H9 (cell line): ENCODE results near the gene TSC22D1. TPM values are rescaled to one million over a fixed set of nuclear protein-coding genes. Genes with fewer than 3 reads are reported as not detected.

Source experiments
- DNase-seq: peaks from one replicate; pipeline ENCODE4 v3.0.0-alpha.2; 2017
- H2AFZ ChIP-seq: one replicate; pipeline ENCODE4 v1.6.1; 2013; ENCODE audit warnings: mild to moderate bottlenecking, low read length, control low read depth, moderate library complexity
- H2AK5ac ChIP-seq: 2 replicates; pipeline ENCODE4 v1.6.1; 2013; ENCODE audit warnings: low read length, control low read depth, mixed read lengths; ENCODE audit not compliant: insufficient read length
- H2BK120ac ChIP-seq: one replicate; pipeline ENCODE4 v1.6.1; 2013; ENCODE audit warnings: low read depth, mild to moderate bottlenecking, low read length, control low read depth, inconsistent platforms; ENCODE audit not compliant: poor library complexity, severe bottlenecking
- H2BK12ac ChIP-seq: 2 replicates; pipeline ENCODE4 v1.6.1; 2013; ENCODE audit warnings: low read length, control low read depth, mixed read lengths, low read depth; ENCODE audit not compliant: insufficient read length
- H2BK15ac ChIP-seq: 2 replicates; pipeline ENCODE4 v1.6.1; 2013; ENCODE audit warnings: low read depth, low read length, control low read depth
- H2BK20ac ChIP-seq: one replicate; pipeline ENCODE4 v1.6.1; 2013; ENCODE audit warnings: low read depth, mild to moderate bottlenecking, low read length, control low read depth, inconsistent platforms; ENCODE audit not compliant: poor library complexity, severe bottlenecking
- H2BK5ac ChIP-seq: 2 replicates; pipeline ENCODE4 v1.6.1; 2013; ENCODE audit warnings: low read length, control low read depth, mixed read lengths; ENCODE audit not compliant: insufficient read length
- H3K14ac ChIP-seq: 2 replicates; pipeline ENCODE4 v1.6.1; 2013; ENCODE audit warnings: low read length, control low read depth; ENCODE audit not compliant: insufficient read depth
- H3K18ac ChIP-seq: 2 replicates; pipeline ENCODE4 v1.6.1; 2013; ENCODE audit warnings: low read depth, mild to moderate bottlenecking, mixed read lengths, low read length, control low read depth; ENCODE audit not compliant: insufficient read length
- H3K23ac ChIP-seq: 2 replicates; pipeline ENCODE4 v1.6.1; 2013; ENCODE audit warnings: low read length, control low read depth, mixed read lengths, low read depth; ENCODE audit not compliant: insufficient read length
- H3K23me2 ChIP-seq: 2 replicates; pipeline ENCODE4 v1.6.1; 2013; ENCODE audit warnings: low read depth, mild to moderate bottlenecking, mixed read lengths, low read length, control low read depth; ENCODE audit not compliant: insufficient read length, poor library complexity, severe bottlenecking
- H3K27ac ChIP-seq: 2 replicates; pipeline ENCODE4 v1.5.1; 2013; ENCODE audit warnings: low read length, control low read depth, mixed read lengths, low read depth; ENCODE audit not compliant: insufficient read length
- H3K27me3 ChIP-seq: 2 replicates; pipeline ENCODE4 v1.6.1; 2013; ENCODE audit warnings: low read length, control low read depth, inconsistent platforms; ENCODE audit not compliant: insufficient read depth
- H3K4ac ChIP-seq: 2 replicates; pipeline ENCODE4 v1.6.1; 2013; ENCODE audit warnings: low read depth, mild to moderate bottlenecking, control low read depth, inconsistent platforms, low read length, moderate library complexity
- H3K4me1 ChIP-seq: 2 replicates; pipeline ENCODE4 v1.6.1; 2013; ENCODE audit warnings: low read length, control low read depth, inconsistent platforms; ENCODE audit not compliant: insufficient read depth
- H3K4me2 ChIP-seq: 2 replicates; pipeline ENCODE4 v1.6.1; 2013; ENCODE audit warnings: low read length, control low read depth, mixed read lengths; ENCODE audit not compliant: insufficient read length, insufficient read depth
- H3K56ac ChIP-seq: 2 replicates; pipeline ENCODE4 v1.6.1; 2013; ENCODE audit warnings: low read depth, mild to moderate bottlenecking, mixed read lengths, low read length, control low read depth; ENCODE audit not compliant: insufficient read length
- H3K79me1 ChIP-seq: 2 replicates; pipeline ENCODE4 v1.6.1; 2013; ENCODE audit warnings: low read depth, mild to moderate bottlenecking, moderate library complexity, low read length, control low read depth, inconsistent platforms; ENCODE audit not compliant: insufficient read depth, poor library complexity, severe bottlenecking
- H3K79me2 ChIP-seq: 2 replicates; pipeline ENCODE4 v1.6.1; 2013; ENCODE audit warnings: low read length, control low read depth, inconsistent platforms; ENCODE audit not compliant: insufficient read depth
- H3K9ac ChIP-seq: 2 replicates; pipeline ENCODE4 v1.6.1; 2013; ENCODE audit warnings: low read length, control low read depth, mixed read lengths; ENCODE audit not compliant: insufficient read length; ENCODE audit errors: extremely low read depth
- H3K9me3 ChIP-seq: one replicate; pipeline ENCODE4 v1.6.1; 2013; ENCODE audit warnings: low read depth, low read length, inconsistent platforms; ENCODE audit not compliant: control insufficient read depth
- H3T11ph ChIP-seq: one replicate; pipeline ENCODE4 v1.6.1; 2013; ENCODE audit warnings: mild to moderate bottlenecking, low read length, control low read depth, inconsistent platforms
- H4K20me1 ChIP-seq: one replicate; pipeline ENCODE4 v1.6.1; 2013; ENCODE audit not compliant: control insufficient read depth, insufficient read length, insufficient read depth
- H4K5ac ChIP-seq: 2 replicates; pipeline ENCODE4 v1.6.1; 2013; ENCODE audit warnings: low read depth, mild to moderate bottlenecking, mixed read lengths, low read length, control low read depth; ENCODE audit not compliant: insufficient read length
- H4K8ac ChIP-seq: replicated peaks from 2 replicates; pipeline ENCODE4 v1.6.1; 2013; ENCODE audit warnings: low read length, control low read depth, mixed read lengths, low read depth; ENCODE audit not compliant: insufficient read length
- H4K91ac ChIP-seq: 2 replicates; pipeline ENCODE4 v1.6.1; 2013; ENCODE audit warnings: low read depth, mild to moderate bottlenecking, moderate library complexity, mixed read lengths, low read length, control low read depth; ENCODE audit not compliant: insufficient read length
- H3K27ac Mint-ChIP-seq, 3 experiments: 2 replicates in 2 of 3; 3 replicates in 1 of 3; pipeline ENCODE4 v1.8.0; 2020 to 2021; ENCODE audit warnings: mixed read lengths in 3 of 3, mild to moderate bottlenecking in 1 of 3, moderate library complexity in 1 of 3
- H3K27me3 Mint-ChIP-seq: 2 replicates; pipeline ENCODE4 v1.8.0; 2021; ENCODE audit warnings: low read depth, mild to moderate bottlenecking, moderate library complexity, mixed read lengths
- H3K36me3 Mint-ChIP-seq, 3 experiments: 2 replicates in 2 of 3; 3 replicates in 1 of 3; pipeline ENCODE4 v1.8.0; 2020 to 2021; ENCODE audit warnings: low read depth in 3 of 3, mixed read lengths in 3 of 3; ENCODE audit not compliant: insufficient read depth in 1 of 3
- H3K4me1 Mint-ChIP-seq, 2 experiments: 2 replicates each; pipeline ENCODE4 v1.8.0; 2020; ENCODE audit warnings: mixed read lengths in 2 of 2
- H3K4me3 Mint-ChIP-seq, 2 experiments: 2 replicates in 1 of 2; 3 replicates in 1 of 2; pipeline ENCODE4 v1.8.0; 2020 to 2021; ENCODE audit warnings: mild to moderate bottlenecking in 2 of 2, mixed read lengths in 2 of 2, moderate library complexity in 1 of 2
- H3K9me3 Mint-ChIP-seq, 2 experiments: 2 replicates in 1 of 2; 3 replicates in 1 of 2; pipeline ENCODE4 v1.8.0; 2020; ENCODE audit warnings: mild to moderate bottlenecking in 2 of 2, mixed read lengths in 2 of 2, moderate library complexity in 1 of 2
- WGBS: extraction: QIAGEN DNeasy Blood & Tissue Kit; methylation state at CpG from one replicate; pipeline ENCODE4 v1.1.7; 2013; ENCODE audit warnings: missing lambda C conversion rate, low lambda C conversion rate, mixed read lengths; ENCODE audit not compliant: insufficient read length; ENCODE audit errors: extremely low coverage; 5-methylcytosine and 5-hydroxymethylcytosine counted together
- total RNA-seq: library from RNA; stranded (reverse); gene quantifications from 2 replicates; pipeline ENCODE4 v1.2.1, GENCODE V29; 2021
- TF ChIP-seq, protein P1 (sequence below): fragments of 200-600 bp; sonication (generic); conservative IDR thresholded peaks from 3 replicates; pipeline ENCODE4 v1.8.0; 2021; ENCODE audit warnings: antibody characterized with exemption, mild to moderate bottlenecking

The TSC22D1 gene
- total RNA-seq, 1 experiment from 2014 or later = 76.7 TPM

- H3K4ac ChIP-seq = no peak overlapping the region
- no peaks in the 10 kb centered on the region for H3K9me3 ChIP-seq
- H3K9me3 Mint-ChIP-seq = no peaks in the 10 kb centered on the region; a peak in 1 of 5 replicates
- no peak overlapping the region for H3K4me3 Mint-ChIP-seq
- peaks cover 43 to 45% of the 10 kb centered on the region in 2 experiments for H3K4me1 Mint-ChIP-seq
- no peak overlapping the region for H3K4me2 ChIP-seq
- no peak overlapping the region for H4K5ac ChIP-seq
- no peak overlapping the region for H3K9ac ChIP-seq
- H3K4me1 ChIP-seq = peaks cover 11% of the 10 kb centered on the region
- H2AFZ ChIP-seq = no peak overlapping the region
- TF ChIP-seq, protein P1, sequence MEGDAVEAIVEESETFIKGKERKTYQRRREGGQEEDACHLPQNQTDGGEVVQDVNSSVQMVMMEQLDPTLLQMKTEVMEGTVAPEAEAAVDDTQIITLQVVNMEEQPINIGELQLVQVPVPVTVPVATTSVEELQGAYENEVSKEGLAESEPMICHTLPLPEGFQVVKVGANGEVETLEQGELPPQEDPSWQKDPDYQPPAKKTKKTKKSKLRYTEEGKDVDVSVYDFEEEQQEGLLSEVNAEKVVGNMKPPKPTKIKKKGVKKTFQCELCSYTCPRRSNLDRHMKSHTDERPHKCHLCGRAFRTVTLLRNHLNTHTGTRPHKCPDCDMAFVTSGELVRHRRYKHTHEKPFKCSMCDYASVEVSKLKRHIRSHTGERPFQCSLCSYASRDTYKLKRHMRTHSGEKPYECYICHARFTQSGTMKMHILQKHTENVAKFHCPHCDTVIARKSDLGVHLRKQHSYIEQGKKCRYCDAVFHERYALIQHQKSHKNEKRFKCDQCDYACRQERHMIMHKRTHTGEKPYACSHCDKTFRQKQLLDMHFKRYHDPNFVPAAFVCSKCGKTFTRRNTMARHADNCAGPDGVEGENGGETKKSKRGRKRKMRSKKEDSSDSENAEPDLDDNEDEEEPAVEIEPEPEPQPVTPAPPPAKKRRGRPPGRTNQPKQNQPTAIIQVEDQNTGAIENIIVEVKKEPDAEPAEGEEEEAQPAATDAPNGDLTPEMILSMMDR = no peak
- no peak overlapping the region for H2BK5ac ChIP-seq
- H2BK20ac ChIP-seq = no peak overlapping the region
- no peak overlapping the region for H3K27ac ChIP-seq
- no peaks in the 10 kb centered on the region for H3K36me3 Mint-ChIP-seq
- H2BK15ac ChIP-seq = no peak overlapping the region
- DNase-seq = no peak
- no peak overlapping the region for H3K27ac Mint-ChIP-seq
- no peak overlapping the region for H2AK5ac ChIP-seq
- no peaks in the 10 kb centered on the region for H3K27me3 ChIP-seq
- H3K27me3 Mint-ChIP-seq = peaks cover 4% of the 10 kb centered on the region; the same call in 1 of the 2 replicates
- H3K23me2 ChIP-seq = no peaks in the 10 kb centered on the region
- no peak overlapping the region for H3K56ac ChIP-seq
- H3K18ac ChIP-seq = no peak overlapping the region
- H3T11ph ChIP-seq = no peak overlapping the region
- H4K8ac ChIP-seq = no peak overlapping the region
- no peak overlapping the region for H4K91ac ChIP-seq
- H2BK12ac ChIP-seq = no peak overlapping the region
- H2BK120ac ChIP-seq = no peak overlapping the region
- H4K20me1 ChIP-seq = no peaks in the 10 kb centered on the region
- H3K14ac ChIP-seq = no peak overlapping the region
- WGBS = no CpG with 5 or more reads among the region's 3 CpGs
- H3K79me1 ChIP-seq = no peaks in the 10 kb centered on the region
- no peaks in the 10 kb centered on the region for H3K79me2 ChIP-seq
- no peak overlapping the region for H3K23ac ChIP-seq
These were observed 177.5 kb downstream of the TSC22D1 start for GRCh38 chr13:44398606-44399005.
